ENCODE results near the gene SPRY4.
"Not testable (repeated sequence)": the region's sequence is repeated elsewhere in the genome, so short reads cannot be mapped to it uniquely, and the experiment has no call there.

SPRY4 gene

GRCh38 chr5:142333749-142334148 is 8.9 kb upstream of the SPRY4 start:
- DNase-seq = not testable (repeated sequence)

DNA sequence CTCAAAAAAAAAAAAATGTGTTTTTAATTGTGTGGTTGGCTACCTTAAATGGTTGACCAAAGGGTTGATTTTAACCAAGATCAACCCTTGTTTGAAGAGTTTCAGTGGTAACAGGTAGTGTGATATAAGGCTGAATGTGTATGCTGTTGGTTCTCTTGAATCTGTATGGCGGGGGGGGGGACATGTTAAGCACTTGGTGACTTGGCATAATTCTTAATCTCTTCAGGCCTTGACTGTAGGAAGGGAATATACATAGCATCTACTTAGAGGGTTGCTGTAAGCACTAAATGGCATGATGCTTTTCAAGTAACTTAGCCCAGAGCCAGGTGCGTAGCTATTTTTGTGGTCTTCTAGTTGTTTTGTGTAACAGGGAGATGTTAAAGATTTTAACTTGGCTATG is 5.6 kb upstream of the SPRY4 start:
- DNase-seq = no peak

DNA sequence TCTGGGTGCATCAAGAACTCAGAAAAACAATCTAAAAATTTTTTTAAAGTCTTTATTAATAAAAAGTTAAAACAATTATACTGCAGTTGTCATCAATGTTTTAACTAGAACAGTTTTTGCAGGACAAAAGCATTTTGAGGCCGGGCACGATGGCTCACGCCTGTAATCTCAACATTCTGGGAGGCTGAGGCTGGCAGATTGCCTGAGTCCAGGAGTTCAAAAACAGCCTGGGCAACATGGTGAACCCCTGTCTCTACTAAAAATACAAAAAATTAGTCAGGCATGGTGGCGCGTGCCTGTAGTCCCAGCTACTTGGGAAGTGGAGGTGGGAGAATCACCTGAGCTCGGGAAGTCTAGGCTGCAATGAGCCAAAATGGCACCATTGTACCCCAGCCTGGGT is 5.2 kb upstream of the SPRY4 start:
- no peak for DNase-seq

DNA sequence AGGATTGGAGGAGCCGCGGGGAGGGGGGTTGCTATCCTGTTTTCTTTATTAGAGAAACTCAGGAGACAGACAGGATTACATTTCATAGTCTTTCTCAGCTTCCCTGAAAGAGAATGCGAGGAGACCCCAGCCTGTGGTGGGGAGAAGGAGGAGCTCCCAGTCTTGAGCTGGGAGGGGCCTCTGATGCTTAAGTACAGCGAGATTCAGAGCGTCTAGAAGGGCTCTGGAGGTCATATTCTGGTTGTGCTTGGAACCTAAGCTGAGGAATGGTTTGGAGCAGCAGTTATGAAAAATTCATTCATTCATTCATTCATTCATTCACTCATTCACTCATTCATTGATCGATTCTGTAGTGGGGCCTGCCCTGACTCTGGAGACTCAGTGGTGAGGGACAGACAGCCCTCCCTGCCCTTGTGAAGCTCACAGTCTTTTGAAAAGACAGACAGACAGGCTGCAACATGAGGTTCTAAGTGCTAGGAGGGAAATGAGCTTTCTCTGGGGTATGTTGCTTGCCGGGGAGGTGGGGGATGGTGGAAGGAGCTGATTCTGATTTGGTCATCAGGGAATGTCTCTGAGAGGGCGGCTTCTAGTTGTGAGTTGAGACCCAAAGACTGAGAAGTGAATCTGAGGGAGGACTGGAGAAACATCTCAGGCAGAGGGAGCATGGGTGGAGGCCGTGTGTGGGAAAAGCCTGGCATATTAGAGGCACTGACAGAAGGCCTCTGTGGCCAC is 2.5 kb upstream of the SPRY4 start:
- DNase-seq = peak; percentile 83

DNA sequence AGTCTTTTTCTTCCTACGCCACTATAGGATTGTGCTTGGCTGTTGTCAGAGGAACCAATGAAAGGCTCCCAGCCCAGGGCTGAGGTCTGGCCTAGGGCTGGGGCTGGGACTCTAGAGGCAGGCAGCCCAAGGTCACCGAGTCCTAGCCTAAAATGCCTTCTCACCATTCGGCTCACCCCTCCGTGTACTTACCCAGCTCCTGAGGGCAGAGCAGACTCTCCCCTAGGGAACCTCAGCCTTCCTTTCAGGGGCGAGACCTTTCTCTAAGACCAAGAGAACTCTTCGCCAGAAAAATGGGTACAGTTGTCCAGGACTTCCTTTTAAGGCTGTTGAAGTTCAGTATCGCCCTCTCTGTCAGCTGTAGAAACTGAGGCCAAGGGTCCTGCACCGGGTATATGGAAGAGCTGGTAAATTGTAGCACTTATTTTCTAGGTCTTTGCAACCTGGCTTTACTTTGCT is 1.7 kb upstream of the SPRY4 start:
- peak; percentile 43 for DNase-seq

- peak; percentile 91 for DNase-seq
These were observed 1.1 kb upstream of the SPRY4 start for GRCh38 chr5:142325725-142326479.

GRCh38 chr5:142324136-142324870 is 518 bp downstream of the SPRY4 start:
- DNase-seq = peak; percentile 38

GRCh38 chr5:142323480-142324135 is 1.2 kb downstream of the SPRY4 start:
- no peak for DNase-seq

DNA sequence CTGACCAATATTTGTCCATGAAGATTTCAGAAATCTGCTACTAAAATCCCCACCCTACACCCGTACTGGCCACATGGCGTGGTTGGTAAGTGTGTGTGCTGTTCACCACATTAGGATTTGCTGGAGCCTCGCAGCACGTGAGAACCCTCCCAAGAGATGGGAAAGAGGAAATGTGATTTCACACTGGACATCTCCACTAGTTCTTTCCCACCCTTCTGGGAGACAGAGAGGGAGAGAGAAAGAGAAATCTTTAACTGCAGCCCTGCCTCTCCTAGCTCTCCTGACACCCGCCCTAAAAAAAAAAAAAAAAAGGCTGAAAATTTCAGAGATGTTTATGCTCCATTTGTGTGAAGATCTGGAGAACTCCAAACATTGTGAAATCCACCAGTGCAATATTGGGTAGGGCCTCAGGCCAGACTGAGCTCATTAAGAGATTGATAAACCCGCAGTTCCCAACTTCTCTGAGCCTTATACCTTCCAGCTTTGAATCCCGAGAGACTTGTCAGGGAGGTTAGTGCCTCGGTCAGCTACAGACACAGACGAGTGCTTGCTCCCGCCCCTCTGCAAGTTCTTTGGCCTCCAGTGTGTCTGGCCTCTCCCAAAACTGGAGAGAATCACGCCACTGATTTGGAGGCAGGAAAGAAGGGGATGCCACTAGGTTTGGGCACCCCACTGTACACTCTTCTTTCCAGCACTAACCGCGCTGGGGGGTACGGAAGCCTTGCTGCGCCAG is 1.9 kb downstream of the SPRY4 start:
- DNase-seq = peak; percentile 49

- DNase-seq = no peak
These were observed 2.4 kb downstream of the SPRY4 start for GRCh38 chr5:142322403-142322746.

GRCh38 chr5:142320851-142321560 is 3.8 kb downstream of the SPRY4 start:
- DNase-seq = no peak

- DNase-seq = no peak
These were observed 4.4 kb downstream of the SPRY4 start for GRCh38 chr5:142320430-142320738.

GRCh38 chr5:142319560-142320429 is 5.0 kb downstream of the SPRY4 start:
- DNase-seq = no peak

DNA sequence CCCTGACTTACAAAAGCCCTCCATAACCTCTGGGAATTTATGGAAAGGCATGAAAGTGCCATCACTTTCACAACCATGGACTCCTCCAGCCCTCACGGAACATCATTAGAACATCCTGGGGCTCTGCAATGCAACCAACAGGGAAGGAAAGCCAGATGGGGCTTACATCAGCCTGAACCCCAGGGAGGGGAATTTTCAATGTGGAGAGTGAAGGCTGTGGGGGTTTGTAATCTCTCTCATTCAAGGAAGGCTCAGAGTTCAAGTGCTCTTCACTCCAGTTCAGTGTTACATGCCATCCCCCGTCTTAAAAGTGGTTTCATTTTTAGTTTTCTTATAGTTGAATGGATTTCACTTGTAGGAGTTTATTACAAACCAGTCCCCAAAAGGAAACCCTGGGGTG is 5.7 kb downstream of the SPRY4 start:
- DNase-seq = no peak

DNA sequence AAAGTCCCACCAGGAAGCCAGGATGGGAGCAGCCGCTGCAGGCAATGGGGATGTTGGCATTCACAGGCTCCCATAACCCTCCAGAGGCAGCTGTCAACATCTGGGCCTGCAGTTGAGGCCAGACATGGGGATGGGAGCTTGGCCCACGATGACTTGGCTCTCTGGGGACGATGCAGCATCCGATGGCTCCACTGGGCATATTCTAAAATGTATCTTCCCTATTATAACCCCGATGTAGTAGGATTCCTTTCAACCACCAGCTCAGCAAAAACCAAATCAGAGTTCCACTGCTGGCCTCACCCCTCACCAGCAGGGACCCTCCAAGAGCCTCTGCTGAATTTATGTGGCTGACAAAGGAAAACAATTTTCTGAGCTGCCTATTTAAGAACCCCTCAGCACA is 7.1 kb downstream of the SPRY4 start:
- DNase-seq = no peak

DNA sequence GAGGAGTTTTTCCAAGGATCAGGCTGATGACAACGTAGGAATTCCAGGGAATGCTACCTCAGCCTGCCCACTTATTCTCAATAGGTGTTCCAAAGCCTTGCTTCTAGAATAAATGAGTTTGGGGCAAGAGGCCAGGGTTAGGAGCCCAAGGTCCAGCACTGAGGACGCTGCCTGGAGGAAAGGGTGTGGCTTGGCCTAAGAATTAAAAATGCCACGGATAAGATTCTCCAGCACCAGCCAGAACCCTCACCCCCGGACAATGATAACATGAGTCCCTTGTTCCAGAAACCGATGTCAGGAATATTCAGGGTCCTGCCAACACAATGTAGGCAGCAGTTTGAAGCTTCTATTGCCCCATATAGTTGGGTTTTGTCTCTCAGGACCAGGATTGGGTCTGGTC is 7.6 kb downstream of the SPRY4 start:
- no peak for DNase-seq

DNA sequence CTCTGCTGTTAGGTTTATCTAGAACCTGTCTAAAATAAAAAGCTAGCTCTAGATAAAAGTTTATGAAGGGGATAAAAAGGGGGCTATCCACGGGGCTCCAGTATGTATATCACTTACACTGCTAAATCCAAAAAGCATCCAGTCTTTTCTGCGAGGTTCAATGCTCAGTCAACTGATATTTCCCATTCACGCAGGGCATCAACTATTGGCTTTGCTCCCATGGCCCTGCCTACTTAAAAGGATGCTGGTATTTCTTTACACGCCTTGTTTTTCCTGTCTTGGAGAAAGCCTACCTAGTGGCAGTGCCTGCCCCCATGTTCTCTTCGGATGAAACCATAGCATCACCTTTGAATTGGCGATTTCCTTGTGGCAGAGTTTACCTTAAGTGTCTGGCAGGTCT is 8.1 kb downstream of the SPRY4 start:
- no peak for DNase-seq

GRCh38 chr5:142316051-142316450 is 8.8 kb downstream of the SPRY4 start:
- DNase-seq = peak; percentile 29

GRCh38 chr5:142315096-142315900 is 9.5 kb downstream of the SPRY4 start:
- DNase-seq = no peak

DNA sequence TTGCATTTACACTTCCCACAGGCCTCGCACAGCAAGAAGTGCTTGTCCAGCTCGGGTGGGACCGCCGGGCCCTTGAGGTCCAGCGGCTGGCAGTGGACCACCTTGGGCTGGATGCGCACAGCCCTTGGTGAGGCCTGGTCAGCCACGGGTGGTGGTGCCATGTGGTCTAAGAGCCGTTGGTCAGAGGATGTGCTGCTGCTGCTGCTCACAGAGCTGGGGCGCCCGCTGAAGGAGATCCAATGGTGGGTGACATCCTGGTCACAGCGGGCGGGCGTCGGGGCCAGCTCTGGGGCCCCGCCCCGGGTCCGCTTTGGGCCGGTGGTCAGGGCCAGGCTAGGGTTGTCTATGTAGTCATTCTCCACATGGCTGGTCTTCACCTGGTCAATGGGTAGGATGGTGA is 10.2 kb downstream of the SPRY4 start:
- no peak for DNase-seq

Data from HCEC 1CT (cell line).